ENCODE results near the gene GLIPR1L2.
A peak's percentile ranks its signal among the peaks of the same experiment; 100 is the strongest.
"Not testable (repeated sequence)": the region's sequence is repeated elsewhere in the genome, so short reads cannot be mapped to it uniquely, and the experiment has no call there.

Gene GLIPR1L2

DNA sequence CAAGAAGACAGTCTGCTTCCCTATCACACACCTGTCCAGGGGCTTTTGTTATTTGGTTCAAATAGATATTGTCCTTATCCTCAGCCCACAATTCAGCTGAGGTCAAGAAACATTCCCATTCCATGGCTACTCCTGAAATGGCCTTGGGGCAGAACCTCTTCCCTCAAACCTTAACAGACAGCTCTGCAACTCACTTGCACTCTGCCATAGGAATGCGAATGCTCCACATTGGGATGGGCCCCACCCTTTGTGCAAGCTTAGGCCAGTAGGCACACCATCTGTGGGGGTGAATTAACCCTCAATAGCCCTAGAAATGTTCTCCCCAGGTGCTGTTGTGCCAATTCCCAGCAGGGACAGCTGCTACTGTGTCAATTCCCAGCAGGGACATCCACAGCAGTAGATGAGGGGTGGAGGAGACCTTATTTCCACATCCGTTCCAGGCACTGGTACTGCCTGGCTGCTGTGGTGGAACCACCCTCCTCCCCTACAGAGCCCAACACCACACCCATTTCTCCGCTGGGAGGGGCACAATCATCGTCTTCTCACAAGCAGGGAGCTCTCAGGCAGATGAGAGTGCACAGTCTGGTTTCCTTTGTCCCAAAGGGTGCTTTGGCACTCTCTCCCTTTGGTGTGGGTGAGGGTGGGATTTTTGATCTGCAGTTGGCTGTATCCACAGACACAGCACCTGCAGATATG, 47.3 kb downstream of the GLIPR1L2 start:
- DNase-seq: no peak

DNA sequence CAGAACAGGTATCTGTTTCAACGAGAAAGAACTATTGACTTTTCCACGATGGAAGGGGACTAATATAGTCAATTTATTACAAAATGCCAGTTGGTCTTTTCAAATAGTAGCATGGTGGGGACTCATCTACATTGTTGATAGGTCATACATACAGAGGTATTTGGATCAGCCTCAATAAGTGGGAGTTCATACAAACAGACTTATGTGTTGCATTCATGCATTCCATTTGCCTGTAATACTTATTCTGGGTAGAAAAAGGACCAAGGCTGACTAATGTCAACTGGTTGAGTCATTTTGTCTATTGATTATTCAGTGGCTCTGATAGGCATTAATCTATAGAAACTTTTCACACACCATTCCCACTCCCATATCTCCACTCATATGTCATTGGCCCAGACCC, 48.2 kb downstream of the GLIPR1L2 start:
- no peak for DNase-seq

DNA sequence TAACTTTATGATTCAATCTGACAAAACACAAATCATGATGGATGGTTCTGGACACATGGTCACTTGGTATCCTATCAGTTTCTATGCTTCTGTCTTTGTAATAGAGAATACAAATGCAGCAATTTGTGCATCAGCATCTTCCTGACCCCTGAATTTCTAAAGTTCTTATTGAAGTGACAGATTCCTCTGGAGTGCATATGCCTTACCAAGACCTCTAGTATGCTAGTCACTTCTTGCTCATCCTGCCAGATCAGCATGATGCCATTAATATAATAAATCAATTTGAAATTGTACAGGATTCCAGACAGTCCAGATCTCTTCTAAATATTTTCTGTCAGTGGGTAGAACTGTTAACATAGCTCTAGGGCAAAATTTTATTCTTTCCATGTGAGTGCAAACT, 49.0 kb downstream of the GLIPR1L2 start:
- no peak for DNase-seq

DNA sequence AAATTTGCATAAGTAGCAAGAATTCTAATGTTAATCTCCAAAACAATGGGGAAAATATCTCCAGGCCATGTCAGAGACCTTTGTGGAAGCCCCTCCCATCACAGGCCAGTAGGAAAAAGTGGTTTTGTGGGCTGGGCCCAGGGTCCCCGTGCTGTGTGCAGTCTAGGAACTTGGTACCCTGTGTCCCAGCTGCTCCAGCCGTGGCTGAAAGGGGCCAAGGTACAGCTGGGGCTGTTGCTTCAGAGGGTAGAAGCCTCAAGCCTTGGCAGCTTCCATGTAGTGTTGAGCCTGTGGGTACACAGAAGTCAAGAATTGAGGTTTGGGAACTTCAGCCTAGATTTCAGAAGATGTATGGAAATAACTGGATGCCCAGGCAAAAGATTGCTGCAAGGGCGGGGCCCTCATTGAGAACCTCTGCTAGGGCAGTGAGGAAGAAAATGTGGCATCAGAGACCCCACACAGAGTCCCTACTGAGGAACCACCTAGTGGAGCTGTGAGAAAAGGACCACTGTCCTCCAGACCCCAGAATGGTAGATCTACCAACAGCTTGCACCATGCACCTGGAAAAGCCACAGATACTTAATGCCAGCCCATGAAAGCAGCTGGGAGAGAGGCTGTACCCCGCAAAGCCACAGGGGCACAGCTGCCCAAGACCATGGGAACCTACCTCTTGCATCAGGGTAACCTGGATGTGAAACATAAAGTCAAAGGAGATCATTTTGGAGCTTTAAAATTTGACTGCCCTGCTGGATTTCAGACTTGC, 51.0 kb downstream of the GLIPR1L2 start:
- DNase-seq: not testable (repeated sequence)

DNA sequence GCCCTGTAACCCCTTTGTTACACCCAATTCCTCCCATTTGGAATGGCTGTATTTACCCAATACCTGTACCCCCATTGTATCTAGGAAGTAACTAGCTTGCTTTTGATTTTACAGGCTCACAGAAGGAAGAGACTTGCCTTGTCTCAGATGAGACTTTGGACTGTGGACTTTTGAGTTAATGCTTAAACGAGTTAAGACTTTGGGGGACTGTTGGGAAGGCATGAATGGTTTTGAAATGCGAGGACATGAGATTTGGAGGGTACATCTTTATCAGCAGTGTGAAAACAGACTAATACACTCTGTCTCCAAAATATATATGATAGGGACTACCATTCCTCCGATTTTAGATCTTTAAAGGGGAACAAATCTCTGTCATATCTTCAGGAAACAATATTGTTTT, 51.6 kb downstream of the GLIPR1L2 start:
- not testable (repeated sequence) for DNase-seq

DNA sequence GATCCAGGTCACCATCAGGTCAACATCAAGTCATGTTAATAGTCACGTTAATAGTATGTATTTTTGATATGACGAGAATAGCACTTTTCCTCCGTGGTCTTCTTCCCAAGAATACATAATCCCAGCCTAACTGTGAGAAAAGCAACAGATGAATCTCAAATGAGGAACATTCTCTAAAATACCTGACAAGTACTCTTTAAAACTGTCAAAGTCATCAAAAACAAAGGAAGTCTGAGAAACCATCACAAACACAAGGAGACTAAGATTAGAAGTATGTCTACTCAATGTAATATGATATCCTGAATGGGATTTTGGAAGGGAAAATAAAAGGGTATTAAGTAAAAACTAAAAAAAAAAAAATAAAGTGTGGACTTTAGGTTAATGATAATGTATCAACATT, 52.8 kb downstream of the GLIPR1L2 start:
- no peak for DNase-seq

DNA sequence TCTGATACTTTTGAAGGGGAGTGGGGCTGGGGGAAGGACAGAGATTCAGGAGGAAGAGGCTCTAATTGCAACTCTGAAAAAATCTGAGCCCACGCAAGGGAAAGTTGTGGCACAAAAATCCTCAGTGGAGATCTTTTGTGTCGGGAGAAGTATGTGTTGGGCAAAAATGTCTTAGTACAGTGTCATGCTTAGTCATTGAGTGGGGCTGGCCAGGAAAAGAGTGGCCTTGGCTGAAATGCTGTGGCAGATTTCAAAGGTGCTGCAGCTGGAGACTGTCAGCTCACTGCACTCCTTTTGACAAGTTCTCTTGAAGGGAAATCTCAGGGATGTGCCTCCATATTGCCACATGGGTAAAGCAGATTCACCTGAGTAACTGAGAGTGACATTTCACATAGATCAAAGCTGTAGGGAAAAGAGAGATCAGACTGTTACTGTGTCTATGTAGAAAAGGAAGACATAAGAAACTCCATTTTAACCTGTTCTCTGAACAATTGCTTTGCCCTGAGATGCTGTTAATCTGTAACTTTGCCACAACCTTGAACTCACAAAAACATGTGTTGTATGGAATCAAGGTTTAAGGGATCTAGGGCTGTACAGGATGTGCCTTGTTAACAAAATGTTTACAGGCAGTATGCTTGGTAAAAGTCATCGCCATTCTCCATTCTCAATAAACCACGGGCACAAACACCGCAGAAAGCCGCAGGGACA, 53.7 kb downstream of the GLIPR1L2 start:
- DNase-seq: no peak

DNA sequence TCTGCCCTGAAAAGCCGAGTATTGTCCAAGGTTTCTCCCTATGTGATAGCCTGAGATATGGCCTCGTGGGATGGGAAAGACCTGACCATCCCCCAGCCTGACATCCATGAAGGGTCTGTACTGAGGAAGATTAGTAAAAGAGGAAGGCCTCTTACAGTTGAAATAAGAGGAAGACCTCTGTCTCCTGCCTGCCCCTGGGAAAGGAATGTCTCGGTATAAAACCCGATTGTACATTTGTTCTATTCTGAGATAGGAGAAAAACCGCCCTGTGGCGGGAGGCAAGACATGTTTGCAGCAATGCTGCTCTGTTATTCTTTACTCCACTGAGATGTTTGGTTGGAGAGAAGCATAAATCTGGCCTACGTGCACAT, 54.2 kb downstream of the GLIPR1L2 start:
- not testable (repeated sequence) for DNase-seq

DNA sequence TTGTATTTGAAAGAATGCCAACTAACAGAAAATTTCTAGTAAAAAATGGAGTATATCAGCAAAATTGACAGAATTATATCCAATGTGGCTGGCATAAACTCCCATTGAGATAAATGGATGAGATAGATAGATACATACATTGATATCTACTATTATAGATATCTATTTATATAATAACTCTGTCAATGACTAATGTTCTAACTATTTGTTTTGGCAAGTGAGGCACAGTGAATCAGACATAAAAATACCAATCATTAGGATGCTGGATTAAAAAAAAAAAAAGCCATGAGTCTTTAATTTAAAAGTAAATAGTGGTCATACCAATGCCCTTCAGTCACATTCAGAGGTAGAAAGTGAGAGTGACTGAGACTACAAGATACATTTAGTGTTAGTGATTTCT, 56.0 kb downstream of the GLIPR1L2 start:
- DNase-seq: no peak

DNA sequence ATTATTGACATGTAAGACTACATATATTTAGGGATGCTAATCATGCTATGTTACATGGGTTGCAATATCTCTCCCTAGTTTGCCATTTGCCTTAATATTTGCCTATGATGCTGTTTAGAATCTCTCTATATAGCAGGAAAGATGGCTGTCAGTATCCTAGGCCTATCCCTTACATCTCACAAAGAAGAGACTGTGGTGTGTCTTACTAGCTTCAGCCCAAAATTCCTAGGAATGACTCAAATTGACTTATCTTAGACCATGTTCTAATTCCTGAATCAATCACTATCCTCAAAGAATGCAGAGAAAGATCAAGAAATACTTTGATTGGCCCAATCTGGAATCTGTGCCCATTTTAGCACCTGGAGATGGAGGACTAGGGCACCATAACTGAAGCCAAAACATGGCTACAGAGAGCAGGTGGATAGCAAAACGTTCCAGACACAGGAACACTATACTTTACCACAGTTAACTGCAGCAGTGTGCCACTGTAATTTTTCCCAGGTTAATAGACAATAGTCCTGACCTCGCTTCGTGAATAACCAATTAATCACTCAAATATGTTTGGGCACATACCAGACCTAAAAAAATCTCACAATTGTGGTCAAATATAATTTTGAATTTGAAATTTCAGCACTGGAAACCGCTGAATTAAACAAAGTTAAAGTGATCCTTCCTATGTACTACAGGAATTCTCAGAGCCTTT, 57.0 kb downstream of the GLIPR1L2 start:
- no peak for DNase-seq

DNA sequence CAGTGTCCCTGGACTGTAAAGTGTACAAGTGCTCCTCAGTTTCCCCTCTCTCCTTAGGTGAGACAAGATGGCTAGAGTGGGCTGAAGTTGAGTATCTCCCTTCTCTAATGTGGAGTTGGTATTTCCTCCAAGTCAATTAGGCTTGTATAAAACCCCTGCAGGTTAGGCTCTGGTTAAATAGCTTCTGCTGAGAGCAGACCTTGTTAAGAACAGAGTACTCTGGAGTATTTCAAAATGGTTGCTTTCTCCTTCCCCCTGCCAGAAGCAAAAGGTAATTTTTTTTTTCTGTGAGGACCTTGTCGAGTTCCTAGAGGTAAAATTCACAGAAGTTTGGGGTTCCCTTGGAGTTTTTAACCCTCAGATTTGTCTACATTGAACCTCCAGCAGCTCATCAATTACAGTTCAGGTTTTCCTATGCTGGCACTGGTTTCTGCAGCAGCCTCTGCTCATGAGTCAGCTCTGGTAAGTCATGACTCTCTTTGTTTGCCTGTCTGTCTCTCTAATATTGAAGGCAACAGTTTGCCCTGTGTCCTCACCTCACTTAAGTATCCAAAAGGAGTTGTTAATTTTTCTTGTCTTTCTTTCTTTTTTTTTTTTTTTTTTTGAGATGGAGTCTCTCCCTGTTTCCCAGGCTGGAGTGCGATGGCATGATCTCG, 61.9 kb downstream of the GLIPR1L2 start:
- no peak for DNase-seq

DNA sequence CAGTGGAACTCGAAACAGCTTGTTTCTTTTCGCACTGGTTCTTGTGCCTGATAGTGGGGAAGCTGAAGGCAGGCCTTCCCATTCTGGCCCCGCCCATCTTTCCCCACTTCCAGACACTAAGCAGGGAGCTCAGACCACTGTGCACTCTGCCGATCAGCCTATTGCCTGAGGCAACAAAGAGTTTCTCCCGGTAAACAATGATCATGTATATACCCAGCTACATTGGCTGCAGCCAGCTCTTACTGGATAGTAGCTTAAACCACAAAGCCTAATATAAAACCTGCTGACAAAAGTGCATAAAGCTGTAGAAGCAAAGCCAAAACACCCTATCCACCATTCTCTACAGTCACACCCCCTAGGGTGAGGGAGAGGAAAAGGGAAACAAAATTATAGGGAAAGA, 65.0 kb downstream of the GLIPR1L2 start:
- peak in 2 of 3 experiments; percentile 57 to 76 for DNase-seq

DNA sequence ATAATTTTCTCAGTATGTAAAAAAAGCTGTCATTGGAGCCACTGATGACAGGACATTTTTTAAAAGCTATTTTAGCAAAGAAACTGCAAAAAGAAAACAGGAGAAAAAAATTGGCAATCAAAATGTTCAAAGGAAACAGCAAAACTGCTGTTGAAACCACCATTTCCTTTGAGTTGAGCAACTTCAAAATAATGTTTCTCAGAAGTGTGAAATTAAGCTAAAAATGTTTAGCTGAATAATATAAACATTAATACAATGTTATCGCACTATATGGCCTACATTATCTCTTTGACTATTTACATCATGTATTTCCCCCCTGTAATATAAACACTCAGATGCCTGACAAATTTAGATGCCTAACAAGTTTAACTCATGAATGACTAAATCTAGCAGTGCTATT, 66.3 kb downstream of the GLIPR1L2 start:
- no peak for DNase-seq

DNA sequence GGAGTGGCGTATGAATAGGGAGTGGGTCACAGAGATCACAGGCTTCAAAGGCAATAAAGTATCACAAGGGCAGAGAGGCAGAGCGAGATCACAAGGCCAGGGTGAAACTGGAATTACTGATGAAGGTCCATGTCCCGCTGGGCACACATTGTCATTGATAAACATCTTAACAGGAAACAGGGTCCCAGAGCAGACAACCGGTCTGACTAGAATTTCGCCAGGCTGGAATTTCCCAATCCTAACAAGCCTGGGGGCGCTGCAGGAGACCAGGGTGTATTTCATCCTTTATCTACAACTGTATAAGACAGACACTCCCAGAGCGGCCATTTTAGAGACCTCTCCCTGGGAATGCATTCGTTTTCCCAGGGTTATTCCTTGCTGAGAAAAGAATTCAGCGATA, 67.0 kb downstream of the GLIPR1L2 start:
- DNase-seq: not testable (repeated sequence)

DNA sequence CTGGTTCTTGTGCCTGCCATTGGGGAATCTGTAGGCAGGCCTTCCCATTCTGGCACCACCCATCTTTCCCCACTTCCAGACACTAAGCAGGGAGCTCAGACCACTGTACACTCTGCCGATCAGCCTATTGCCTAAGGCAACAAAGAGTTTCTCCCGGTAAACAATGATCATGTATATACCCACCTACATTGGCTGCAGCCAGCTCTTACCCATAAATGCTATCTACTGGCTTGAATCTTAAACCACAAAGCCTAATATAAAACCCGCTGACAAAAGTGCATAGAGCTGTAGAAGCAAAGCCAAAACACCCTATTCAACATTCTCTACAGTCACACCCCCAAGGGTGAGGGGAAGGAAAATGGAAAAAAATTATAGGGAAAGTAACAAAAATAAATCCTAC, 68.9 kb downstream of the GLIPR1L2 start:
- no peak for DNase-seq

DNA sequence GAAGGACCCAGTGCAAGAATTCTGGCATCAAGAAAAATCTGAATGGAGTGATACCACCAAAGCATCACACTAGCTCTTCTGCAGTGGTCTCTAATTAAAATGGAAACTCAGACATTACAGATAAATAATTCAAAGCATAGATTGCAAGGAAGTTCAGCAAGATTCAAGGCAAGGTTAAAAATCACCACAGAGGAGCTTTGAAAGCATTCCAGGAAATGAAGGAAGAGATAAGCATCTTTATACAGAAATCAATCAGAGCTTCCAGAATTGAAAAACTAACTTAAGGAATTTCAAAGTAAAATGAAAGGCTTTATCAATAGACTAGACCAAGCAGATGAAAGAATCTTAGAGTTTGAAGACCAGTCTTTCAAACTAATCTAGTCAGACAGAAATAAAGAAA, 69.3 kb downstream of the GLIPR1L2 start:
- DNase-seq: no peak

DNA sequence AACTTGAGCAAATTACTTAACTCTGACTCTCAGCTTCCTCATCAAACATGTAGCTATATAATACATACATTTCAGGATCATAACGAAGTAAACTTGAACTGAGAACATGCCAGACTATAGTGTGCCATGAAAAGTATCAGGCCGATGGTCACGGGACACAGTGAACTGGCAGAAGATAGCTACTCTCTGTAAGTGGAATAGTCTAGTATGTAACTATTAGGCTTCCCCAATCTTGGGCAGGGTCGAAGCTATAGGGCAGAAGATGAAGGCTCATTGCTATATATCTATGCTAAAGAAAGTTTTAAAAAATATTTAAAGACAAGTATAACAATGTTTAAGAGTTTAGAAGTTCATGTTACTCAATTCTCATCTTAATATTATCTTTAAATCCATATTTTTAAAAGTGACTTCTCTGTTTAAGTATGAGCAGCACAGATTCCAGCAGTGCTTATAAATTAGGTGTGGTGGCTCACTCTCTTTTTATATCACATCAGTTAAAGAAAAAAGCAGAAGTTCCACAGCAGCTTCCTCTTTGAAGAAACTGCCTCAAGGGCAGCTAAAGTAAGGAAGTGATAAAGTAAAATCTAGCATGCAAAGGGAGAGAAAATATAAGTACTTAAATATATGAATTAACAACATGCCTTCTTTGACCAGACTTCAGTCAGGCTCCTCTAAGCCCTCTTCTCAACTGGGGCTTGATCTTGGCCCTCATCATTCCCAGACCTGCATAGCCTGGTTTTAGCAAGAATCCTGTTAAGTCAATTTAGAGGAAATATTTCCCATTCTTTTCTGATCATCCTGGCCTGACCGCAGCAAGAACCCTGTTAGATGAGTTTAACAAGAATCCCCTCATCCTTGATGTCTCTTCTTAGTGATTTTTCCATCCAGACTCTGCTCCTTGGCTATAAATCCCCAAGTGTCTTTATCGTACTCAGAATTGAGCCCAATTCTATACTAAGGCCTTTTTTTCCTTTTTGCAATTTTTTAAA, 81.3 kb downstream of the GLIPR1L2 start:
- no peak for DNase-seq

DNA sequence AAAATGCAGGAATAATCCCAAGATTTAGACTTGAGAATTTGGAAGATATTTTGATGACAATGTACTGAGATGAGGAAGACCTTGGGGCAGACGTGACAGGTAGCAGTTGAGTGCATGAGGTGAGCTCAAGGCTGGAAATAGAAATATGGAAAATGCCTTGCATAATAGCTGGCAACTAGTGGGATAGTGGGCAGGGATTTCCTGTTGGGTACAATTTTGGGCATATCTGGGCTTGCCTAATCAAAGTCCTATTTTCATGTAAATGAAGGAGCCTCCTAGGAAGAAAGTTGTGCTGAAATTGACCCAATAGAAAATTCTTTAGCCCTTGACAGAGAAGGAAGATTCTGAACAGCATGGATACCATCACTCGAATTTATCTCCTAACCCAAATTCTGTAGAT, 83.2 kb downstream of the GLIPR1L2 start:
- no peak for DNase-seq

DNA sequence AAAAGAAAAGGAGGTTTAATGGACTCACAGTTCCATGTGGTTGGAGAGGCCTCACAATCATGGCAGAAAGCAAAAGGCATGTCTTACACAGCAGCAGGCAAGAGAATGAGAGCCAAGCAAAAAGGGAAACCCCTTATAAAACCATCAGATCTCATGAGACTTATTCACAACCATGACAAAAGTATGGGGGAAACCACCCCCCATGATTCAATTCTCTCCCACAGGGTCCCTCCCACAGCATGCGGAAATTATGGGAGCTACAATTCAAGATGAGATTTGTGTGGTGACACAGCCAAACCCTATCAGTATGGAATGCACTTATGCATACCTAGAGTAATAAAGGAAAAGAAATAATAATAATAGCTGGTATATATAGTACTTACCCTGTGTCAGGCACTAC, 85.2 kb downstream of the GLIPR1L2 start:
- DNase-seq: no peak

DNA sequence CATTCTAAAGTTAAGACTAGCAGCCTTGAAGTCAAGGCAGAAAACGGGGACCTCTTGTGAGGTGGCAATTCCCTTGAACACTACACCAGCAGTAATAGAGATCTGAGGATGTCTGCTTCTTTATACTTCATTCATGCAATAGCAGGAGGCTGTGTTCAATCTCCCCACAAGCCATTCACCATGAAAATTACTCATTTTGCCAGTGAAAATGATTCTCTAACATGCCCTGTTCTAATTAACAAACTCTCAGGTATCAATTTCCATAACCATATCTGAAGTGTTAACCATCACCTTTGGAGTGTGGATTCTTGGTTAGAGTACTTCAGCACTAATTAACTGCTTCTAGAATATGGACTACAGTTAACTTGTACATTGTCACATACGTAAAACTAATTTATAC, 86.2 kb downstream of the GLIPR1L2 start:
- DNase-seq: no peak

DNA sequence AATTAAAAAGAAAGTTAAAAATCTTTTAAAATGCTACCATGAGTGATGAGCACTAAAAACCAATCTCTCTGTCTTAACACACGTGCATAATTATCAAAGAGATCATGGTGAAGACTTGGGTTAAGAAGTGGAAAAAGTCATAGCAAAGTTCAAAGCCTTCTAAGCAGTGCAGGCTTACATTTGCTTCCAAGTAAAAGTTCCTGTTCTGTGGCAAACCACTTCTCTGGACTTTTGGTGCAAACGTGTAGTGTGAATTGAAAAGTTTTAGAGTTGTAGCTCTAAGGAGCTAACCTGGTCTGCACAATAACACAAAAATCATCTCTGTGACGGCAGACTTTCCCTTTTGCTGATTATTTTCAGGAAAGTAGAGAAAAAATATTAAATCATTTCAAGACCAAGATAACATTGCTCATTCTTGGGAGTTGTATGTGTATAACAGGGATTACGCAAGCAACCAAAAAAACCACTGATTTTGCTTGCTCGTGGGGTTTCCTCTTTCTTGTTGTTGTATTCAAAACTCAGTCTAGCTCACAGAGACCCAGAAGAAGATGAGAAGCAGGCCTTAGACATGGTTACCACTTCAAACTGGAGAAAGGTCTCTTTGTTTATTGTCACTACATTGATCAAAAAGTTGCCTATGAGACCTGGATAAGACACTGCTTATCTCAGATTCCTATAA, 87.4 kb downstream of the GLIPR1L2 start:
- DNase-seq: no peak
